ENCODE results near the gene DKK2. TPM values are rescaled to one million over a fixed set of nuclear protein-coding genes. Genes with fewer than 3 reads are reported as not detected.
A peak's percentile ranks its signal among the peaks of the same experiment; 100 is the strongest.
"Not testable (repeated sequence)": the region's sequence is repeated elsewhere in the genome, so short reads cannot be mapped to it uniquely, and the experiment has no call there.

DKK2 gene
- total RNA-seq, 1 experiment from 2014 or later, result not detected

DNA sequence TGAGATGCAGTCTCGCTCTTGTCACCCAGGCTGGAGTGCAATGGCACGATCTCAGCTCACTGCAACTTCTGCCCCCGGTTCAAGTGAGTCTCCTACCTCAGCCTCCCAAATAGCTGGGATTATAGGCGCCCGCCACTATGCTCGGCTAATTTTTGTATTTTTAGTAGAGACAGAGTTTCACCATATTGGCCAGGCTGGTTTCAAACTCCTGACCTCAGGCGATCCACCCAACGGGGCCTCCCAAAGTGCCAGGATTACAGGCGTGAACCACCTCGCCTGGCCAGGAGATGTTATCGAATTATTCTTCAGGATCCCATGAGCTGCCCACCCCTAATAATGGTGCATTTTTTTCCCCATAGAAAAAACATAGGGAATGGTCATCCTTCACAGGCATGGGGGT, 128.1 kb downstream of the DKK2 start:
- not testable (repeated sequence) for H3K36me3 ChIP-seq (replicated peaks; ENCODE audit: control insufficient read depth, insufficient read depth, low read length); H3K27me3 ChIP-seq (ENCODE audit: control insufficient read depth, insufficient read depth, low read length); DNase-seq; H3K4me3 ChIP-seq (ENCODE audit: insufficient read depth, low read depth, low read length)

DNA sequence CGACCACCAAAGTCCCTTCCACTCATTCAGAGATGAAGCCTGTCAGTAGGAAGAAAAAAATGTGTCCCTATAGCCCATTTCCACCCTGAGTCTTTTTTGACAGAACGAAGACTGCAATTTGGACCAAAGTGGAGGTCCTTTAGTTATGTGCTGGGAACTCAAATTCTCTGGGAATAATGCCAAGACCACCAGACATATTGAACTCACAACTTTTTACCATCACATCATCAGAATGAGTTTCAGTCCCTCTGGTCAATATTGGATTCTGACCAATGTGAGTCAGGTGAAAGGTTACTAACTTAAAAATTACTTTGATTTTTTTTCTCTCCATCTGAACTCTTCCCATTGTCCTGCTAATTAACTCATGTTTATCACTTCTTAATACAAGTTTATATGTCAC, 128.9 kb downstream of the DKK2 start:
- Histone ChIP-seq H3K4me3 (ENCODE audit: insufficient read depth, low read depth, low read length) (no peak overlapping the region), H3K27me3 (ENCODE audit: control insufficient read depth, insufficient read depth, low read length) (no peaks in the 10 kb centered on the region), H3K36me3 (replicated peaks; ENCODE audit: control insufficient read depth, insufficient read depth, low read length) (no peaks in the 10 kb centered on the region)
- DNase-seq, result no peak

DNA sequence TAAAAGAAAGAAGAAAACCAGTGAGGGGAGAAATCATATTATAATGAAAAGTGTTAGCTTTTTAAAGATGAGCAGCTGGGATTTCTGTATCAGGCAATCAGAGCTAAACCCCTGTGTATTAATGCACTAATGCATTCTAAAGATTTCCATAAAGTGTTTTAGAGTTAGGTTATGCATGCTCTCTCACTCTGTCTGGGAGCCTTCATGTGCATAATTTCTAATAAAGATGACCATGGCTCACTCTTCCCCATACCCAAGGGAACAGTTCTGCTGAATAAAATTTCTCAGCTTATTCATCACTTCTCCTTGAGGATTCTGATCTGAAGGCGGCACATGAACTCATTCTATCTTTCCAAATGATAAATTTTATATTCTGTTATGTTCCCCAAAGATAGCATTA, 129.4 kb downstream of the DKK2 start:
- no peak overlapping the region for H3K4me3 ChIP-seq (ENCODE audit: insufficient read depth, low read depth, low read length)
- H3K27me3 ChIP-seq (ENCODE audit: control insufficient read depth, insufficient read depth, low read length), result no peaks in the 10 kb centered on the region
- no peaks in the 10 kb centered on the region for H3K36me3 ChIP-seq (replicated peaks; ENCODE audit: control insufficient read depth, insufficient read depth, low read length)
- DNase-seq, result no peak

DNA sequence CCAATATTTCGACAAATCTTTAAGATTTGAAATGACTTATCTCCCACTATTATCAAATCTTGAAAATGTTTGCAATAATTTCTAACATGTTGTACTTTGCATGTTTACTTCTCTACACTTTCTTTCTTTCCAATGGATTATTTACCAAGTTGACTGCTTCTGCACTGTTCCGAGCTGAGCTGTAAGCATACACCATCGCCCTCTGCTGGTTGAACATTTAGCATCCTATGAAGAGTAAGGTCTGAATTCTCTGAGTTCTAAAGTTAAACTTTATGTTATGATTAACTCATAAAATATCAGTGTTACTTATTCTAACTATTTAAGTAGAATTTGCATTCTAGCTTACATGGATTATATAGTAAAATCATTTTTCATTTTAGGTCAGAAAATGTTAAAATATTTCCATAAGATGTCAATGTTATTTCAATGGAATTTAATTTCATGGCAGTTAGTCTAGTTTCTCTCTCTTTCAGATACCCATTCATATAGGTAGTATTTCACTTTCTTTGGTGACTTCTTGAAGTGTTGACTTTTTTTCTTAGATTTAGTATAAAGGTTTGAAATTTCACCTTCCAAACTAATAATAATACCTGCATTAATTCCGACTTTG, 137.4 kb downstream of the DKK2 start:
- no peak overlapping the region for H3K4me3 ChIP-seq (ENCODE audit: insufficient read depth, low read depth, low read length)
- peak; percentile 33 for DNase-seq
- no peaks in the 10 kb centered on the region for H3K36me3 ChIP-seq (replicated peaks; ENCODE audit: control insufficient read depth, insufficient read depth, low read length)
- no peaks in the 10 kb centered on the region for H3K27me3 ChIP-seq (ENCODE audit: control insufficient read depth, insufficient read depth, low read length)

GRCh38 chr4:106893903-106894302, 142.2 kb downstream of the DKK2 start:
- Histone ChIP-seq H3K4me3 (ENCODE audit: insufficient read depth, low read depth, low read length) (no peak overlapping the region), H3K36me3 (replicated peaks; ENCODE audit: control insufficient read depth, insufficient read depth, low read length) (no peaks in the 10 kb centered on the region)
- no peak for DNase-seq

DNA sequence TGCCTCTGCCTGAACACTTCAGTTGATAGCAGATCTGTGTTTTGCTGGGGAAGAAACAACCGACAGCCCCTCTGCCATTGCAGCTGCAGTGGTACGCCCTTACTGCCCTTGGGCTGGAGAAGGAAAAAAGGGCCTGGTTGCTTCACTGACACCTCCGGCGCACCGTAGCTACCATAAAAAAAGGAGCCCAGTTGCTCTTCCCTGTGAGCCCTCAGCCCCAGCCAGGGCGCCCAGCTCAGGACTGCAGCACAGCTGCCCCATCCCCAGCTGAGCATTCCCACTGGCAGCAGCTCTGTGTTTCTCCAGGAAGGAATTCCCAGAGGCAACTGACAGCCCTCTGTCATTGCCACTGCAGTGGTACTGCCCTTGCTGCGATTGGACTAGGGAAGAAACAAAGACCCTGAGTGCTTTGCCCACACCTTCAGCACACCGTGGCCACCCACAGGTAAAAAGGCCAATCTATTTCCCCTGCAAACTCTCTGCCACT, 142.7 kb downstream of the DKK2 start:
- Histone ChIP-seq H3K36me3 (replicated peaks; ENCODE audit: control insufficient read depth, insufficient read depth, low read length) (no peaks in the 10 kb centered on the region), H3K4me3 (ENCODE audit: insufficient read depth, low read depth, low read length) (no peak overlapping the region), H3K27me3 (ENCODE audit: control insufficient read depth, insufficient read depth, low read length) (no peaks in the 10 kb centered on the region)
- DNase-seq, result no peak

More at GRCh38 chr4:106893903-106894302, 142.2 kb downstream of the DKK2 start:
- no peaks in the 10 kb centered on the region for H3K27me3 ChIP-seq (ENCODE audit: control insufficient read depth, insufficient read depth, low read length)

GRCh38 chr4:106892786-106893185, 143.3 kb downstream of the DKK2 start:
- no peaks in the 10 kb centered on the region for H3K36me3 ChIP-seq (replicated peaks; ENCODE audit: control insufficient read depth, insufficient read depth, low read length)
- H3K27me3 ChIP-seq (ENCODE audit: control insufficient read depth, insufficient read depth, low read length), result no peaks in the 10 kb centered on the region
- DNase-seq, result no peak
- H3K4me3 ChIP-seq (ENCODE audit: insufficient read depth, low read depth, low read length), result no peak overlapping the region

DNA sequence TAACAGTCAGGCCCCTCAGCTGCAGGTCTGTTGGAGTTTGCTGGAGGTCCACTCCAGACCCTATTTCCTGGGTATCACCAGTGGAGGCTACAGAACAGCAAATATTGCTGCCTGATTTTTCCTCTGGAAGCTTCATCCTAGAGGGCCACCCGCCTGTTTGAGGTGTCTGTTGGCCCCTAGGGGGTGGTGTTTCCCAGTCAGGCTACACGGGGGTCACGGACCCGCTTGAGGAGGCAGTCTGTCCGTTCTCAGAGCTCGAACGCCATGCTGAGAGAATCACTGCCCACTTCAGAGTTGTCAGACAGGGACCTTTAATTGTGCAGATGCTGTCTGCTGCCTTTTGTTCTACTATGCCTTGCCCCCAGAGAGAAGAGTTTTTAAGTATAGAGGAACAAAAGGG, 160.8 kb downstream of the DKK2 start:
- Histone ChIP-seq H3K4me3 (ENCODE audit: insufficient read depth, low read depth, low read length) (no peak overlapping the region), H3K36me3 (replicated peaks; ENCODE audit: control insufficient read depth, insufficient read depth, low read length) (no peaks in the 10 kb centered on the region), H3K27me3 (ENCODE audit: control insufficient read depth, insufficient read depth, low read length) (no peaks in the 10 kb centered on the region)
- DNase-seq, result no peak

All from H7 (cell line).